Limb (tissue), 2 donors: ENCODE results near the gene EYS.

Experiments
- DNase-seq, 2 donors: peaks; one replicate each; pipeline ENCODE4 v3.0.0-alpha.2; 2016; ENCODE audit errors: extremely low spot score in 2 of 2

EYS gene

GRCh38 chr6:63683071-63683603 is 2023.9 kb downstream of the EYS start:
- DNase-seq, result no peak

DNA sequence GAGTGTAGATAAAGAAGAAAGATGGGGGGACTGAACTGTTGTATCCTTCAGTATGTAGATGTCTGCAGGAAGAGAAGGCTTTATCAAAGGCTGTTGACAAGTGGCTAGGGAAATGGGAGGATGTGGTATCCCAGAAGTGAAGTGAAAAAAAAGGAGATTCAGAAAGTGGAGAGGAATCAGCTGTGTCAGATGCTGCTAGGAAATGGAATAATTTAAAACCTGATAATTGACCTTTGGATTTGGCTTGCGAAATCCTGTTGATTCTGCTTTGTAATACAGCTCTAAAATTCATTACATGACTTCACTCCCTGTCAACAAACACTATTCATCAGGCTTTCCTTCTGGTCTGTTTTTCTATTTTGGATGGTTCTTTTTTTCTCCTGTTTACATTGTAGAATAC is 2029.7 kb downstream of the EYS start:
- DNase-seq, result no peak

DNA sequence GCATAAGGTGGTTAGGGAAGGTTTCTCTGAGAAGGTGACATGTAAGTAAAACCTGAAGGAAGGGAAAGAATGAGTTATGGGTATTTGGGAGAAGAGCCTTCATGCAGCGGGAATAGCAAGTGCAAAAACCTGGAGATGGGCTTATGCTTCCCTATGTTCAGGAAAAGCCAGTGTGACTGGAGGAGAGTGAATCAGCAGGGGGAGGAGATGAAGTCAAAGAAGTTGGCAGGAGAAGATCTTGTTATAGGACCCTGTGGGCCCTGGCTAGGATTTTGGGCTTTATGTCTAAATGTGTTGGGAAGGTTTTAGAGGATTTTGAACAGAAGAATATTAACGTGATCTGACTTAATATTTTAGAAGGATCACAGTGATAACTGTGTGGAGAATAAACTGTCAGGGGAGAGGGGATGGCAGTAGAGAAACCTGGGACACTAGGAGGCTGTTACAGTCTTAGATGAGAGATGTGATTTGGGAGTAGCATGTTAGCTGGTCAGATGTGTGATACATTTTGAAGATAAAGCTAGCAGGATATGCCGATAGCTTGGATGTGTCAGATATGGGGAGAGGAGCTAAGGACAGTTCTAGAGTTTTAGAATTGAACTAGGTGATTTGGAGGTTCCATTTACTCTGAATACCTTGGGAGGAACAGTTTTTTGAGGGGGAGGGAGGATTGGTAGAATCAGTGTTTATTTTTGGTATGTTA is 2030.5 kb downstream of the EYS start:
- no peak for DNase-seq

DNA sequence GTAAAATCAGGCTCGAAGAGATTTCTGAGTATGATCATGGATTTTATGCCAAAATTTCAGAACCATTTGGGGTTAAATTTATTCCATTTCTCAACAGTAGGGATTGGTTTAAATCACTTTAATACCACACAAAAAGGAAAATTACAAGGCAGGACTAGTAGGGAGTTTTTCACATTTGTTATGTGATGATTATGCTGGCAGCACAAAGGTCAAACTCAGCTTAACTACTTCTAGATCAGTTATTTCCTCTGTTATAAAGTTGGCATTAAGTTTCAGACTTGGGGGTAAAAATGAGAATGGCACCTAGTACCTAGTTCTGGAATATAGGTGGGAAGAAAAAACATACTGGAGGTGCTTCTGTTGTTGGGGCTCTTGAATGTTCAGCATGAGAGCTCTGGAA is 2031.9 kb downstream of the EYS start:
- no peak for DNase-seq

DNA sequence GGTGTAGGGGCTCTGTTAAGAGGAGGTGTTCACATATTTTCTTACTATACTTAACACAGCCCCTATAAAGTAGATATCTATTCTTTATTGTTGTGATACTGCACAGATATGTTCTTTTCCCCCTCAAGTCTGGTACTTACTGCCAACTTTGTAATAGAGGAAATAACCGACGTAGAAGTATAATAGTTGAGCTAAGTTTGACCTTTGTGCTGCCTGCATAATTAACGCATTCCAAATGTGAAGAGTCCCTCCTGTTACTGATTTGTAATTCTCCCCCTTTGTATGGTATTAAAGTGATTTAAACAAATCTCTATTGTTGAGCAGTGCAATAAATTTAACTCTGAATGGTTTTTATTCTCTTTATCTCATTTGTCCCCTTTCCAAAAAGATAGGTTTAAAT is 2032.4 kb downstream of the EYS start:
- no peak for DNase-seq

- DNase-seq, result no peak
Measured at GRCh38 chr6:63673692-63674091, 2033.3 kb downstream of the EYS start.

DNA sequence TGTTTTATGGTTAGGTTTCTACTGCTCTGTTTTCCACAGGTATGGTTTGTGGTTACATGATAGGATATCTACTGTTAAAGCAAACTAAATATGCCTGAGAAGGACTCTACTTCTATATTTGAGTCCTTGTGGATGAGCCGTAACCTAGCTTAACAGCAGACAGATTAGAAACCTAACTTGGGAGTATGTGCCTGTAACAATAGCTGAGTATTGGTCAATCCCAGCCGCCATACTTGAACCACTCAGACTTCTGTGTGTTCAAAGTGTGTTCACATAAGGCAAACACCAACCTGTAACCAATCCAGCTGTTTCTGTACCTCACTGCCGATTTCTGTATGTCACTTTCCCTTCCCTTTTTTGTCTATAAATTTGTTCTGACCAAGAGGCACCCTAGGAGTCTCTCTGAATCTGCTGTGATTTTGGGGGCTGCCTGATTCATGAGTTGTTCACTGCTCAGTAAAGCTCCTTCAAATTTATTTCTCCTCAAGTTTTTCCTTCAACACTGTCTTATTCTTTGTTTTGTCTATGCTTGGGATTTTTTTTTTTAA is 2034.4 kb downstream of the EYS start:
- no peak for DNase-seq

- no peak for DNase-seq
Measured at GRCh38 chr6:63671098-63671754, 2035.8 kb downstream of the EYS start.
